SK-N-SH (cell line): ENCODE data around the gene FOXO1. TPM values are rescaled to one million over a fixed set of nuclear protein-coding genes. Genes with fewer than 3 reads are reported as not detected.
A peak's percentile ranks its signal among the peaks of the same experiment; 100 is the strongest.

ENCODE experiments used
- CTCF ChIA-PET: fragments of 300-600, 350-600 bp; formaldehyde crosslinking; extraction: SDS; loops from one replicate; lab custom pipeline; 2021; lab: Yijun Ruan, JAX
- POLR2A ChIA-PET: fragments of 350-600 bp; sonication (Branson Sonifier 250); formaldehyde crosslinking; extraction: SDS; loops from one replicate; lab custom pipeline; 2020; ENCODE audit warnings: antibody characterized with exemption, inconsistent platforms; lab: Yijun Ruan, JAX
- DNase-seq: peaks from one replicate; pipeline ENCODE4 v3.0.0; 2012
- H2AFZ ChIP-seq: fragments of 200-600 bp; sonication (generic); 2 replicates; pipeline ENCODE4 v1.8.1; 2016; ENCODE audit warnings: antibody characterized with exemption, mild to moderate bottlenecking, low read depth
- H3F3A ChIP-seq: fragments of 200-600 bp; sonication (generic); replicated peaks from 2 replicates; pipeline ENCODE3; 2016; ENCODE audit warnings: antibody characterized with exemption, mild to moderate bottlenecking; ENCODE audit not compliant: insufficient read depth
- H3K27ac ChIP-seq, 2 experiments: fragments of 200-500 bp in 1 of 2; fragments of 200-600 bp in 1 of 2; sonication (Bioruptor generic) in 1 of 2; sonication (generic), shearing (Covaris generic) in 1 of 2; 2 replicates each; pipeline versions ENCODE4 v1.5.1 to v1.6.1; 2014 to 2016; ENCODE audit warnings: low read depth in 2 of 2, inconsistent platforms in 1 of 2, low read length in 1 of 2, mild to moderate bottlenecking in 1 of 2, mixed read lengths in 1 of 2
- H3K27me3 ChIP-seq: fragments of 200-600 bp; sonication (generic), shearing (Covaris generic); 2 replicates; pipeline ENCODE4 v1.6.1; 2016; ENCODE audit warnings: mixed run types; ENCODE audit not compliant: insufficient read depth
- H3K36me3 ChIP-seq, 2 experiments: fragments of 200-500 bp in 1 of 2; fragments of 200-600 bp in 1 of 2; sonication (Bioruptor generic) in 1 of 2; sonication (generic) in 1 of 2; replicated peaks in 1 of 2; 2 replicates each; pipeline versions ENCODE3 to v1.5.1; 2014 to 2016; ENCODE audit warnings: low read length in 1 of 2, mild to moderate bottlenecking in 1 of 2; ENCODE audit not compliant: insufficient read depth in 2 of 2, control insufficient read depth in 1 of 2
- H3K4me1 ChIP-seq, 2 experiments: fragments of 200-500 bp in 1 of 2; fragments of 200-600 bp in 1 of 2; sonication (Bioruptor generic) in 1 of 2; sonication (generic), shearing (Covaris generic) in 1 of 2; 2 replicates each; pipeline versions ENCODE4 v1.5.1 to v1.6.1; 2014 to 2016; ENCODE audit warnings: low read depth in 1 of 2, low read length in 1 of 2, mixed run types in 1 of 2; ENCODE audit not compliant: insufficient read depth in 2 of 2, control insufficient read depth in 1 of 2
- H3K4me2 ChIP-seq: fragments of 200-600 bp; sonication (generic), shearing (Covaris generic); 2 replicates; pipeline ENCODE4 v1.6.1; 2017; ENCODE audit warnings: mixed run types
- H3K4me3 ChIP-seq, 2 experiments: fragments of 200-500 bp in 1 of 2; fragments of 200-600 bp in 1 of 2; sonication (Bioruptor generic) in 1 of 2; sonication (generic), shearing (Covaris generic) in 1 of 2; 2 replicates each; pipeline versions ENCODE4 v1.5.1 to v1.8.1; 2014 to 2016; ENCODE audit warnings: low read depth in 2 of 2, inconsistent platforms in 1 of 2, low read length in 1 of 2, mild to moderate bottlenecking in 1 of 2, mixed read lengths in 1 of 2, moderate library complexity in 1 of 2
- H3K79me2 ChIP-seq: fragments of 200-600 bp; sonication (generic); 2 replicates; pipeline ENCODE4 v1.8.1; 2017; ENCODE audit warnings: mild to moderate bottlenecking; ENCODE audit not compliant: insufficient read depth
- H3K9ac ChIP-seq: fragments of 200-600 bp; sonication (generic); 2 replicates; pipeline ENCODE4 v1.6.1; 2017; ENCODE audit warnings: mixed run types
- H3K9me2 ChIP-seq: fragments of 200-600 bp; sonication (generic); 2 replicates; pipeline ENCODE4 v1.6.1; 2017; ENCODE audit warnings: mixed run types
- H3K9me3 ChIP-seq: fragments of 200-600 bp; sonication (generic); 2 replicates; pipeline ENCODE4 v1.6.1; 2017; ENCODE audit warnings: mixed run types, mild to moderate bottlenecking, moderate library complexity
- H4K20me1 ChIP-seq: fragments of 200-600 bp; sonication (generic); 2 replicates; pipeline ENCODE4 v1.6.1; 2017; ENCODE audit warnings: mild to moderate bottlenecking, mixed run types; ENCODE audit not compliant: insufficient read depth
- ELF1 ChIP-seq: IDR thresholded peaks from 2 replicates; pipeline ENCODE4 v1.4.0; 2012
- EP300 ChIP-seq, 2 experiments: IDR thresholded peaks; 2 replicates each; pipeline versions ENCODE4 v1.4.0 to v1.6.1; 2012; ENCODE audit warnings: borderline replicate concordance in 1 of 2, low read depth in 1 of 2, low read length in 1 of 2
- FOSL2 ChIP-seq: IDR thresholded peaks from 2 replicates; pipeline ENCODE4 v1.4.0; 2012; ENCODE audit warnings: low read depth, mild to moderate bottlenecking, moderate library complexity, borderline replicate concordance
- GABPA ChIP-seq: IDR thresholded peaks from 2 replicates; pipeline ENCODE4 v1.4.0; 2012; ENCODE audit warnings: low read depth, mild to moderate bottlenecking
- GATA2 ChIP-seq: sonication (generic); formaldehyde crosslinking; IDR thresholded peaks from 2 replicates; pipeline ENCODE4 v1.5.0; 2020; ENCODE audit warnings: mild to moderate bottlenecking, missing genetic modification reagents
- JUND ChIP-seq: IDR thresholded peaks from 2 replicates; pipeline ENCODE4 v1.4.0; 2012
- MAX ChIP-seq: IDR thresholded peaks from 2 replicates; pipeline ENCODE4 v1.4.0; 2012; ENCODE audit warnings: low read depth
- MXI1 ChIP-seq: IDR thresholded peaks from 2 replicates; pipeline ENCODE4 v1.6.1; 2012; ENCODE audit warnings: mild to moderate bottlenecking, low read depth, low read length, improper control_type of control experiment
- NFIC ChIP-seq: IDR thresholded peaks from 2 replicates; pipeline ENCODE4 v1.4.0; 2012; ENCODE audit warnings: borderline replicate concordance
- NRF1 ChIP-seq: IDR thresholded peaks from 2 replicates; pipeline ENCODE4 v1.6.1; 2012; ENCODE audit warnings: low read depth, mild to moderate bottlenecking, low read length
- PBX3 ChIP-seq: IDR thresholded peaks from 2 replicates; pipeline ENCODE4; 2012
- POLR2AphosphoS5 ChIP-seq: IDR thresholded peaks from 2 replicates; pipeline ENCODE4 v1.6.1; 2012; ENCODE audit warnings: low read depth, low read length
- RFX5 ChIP-seq: IDR thresholded peaks from 2 replicates; pipeline ENCODE4 v1.6.1; 2012; ENCODE audit warnings: mild to moderate bottlenecking, improper control_type of control experiment, low read length
- RXRA ChIP-seq: IDR thresholded peaks from 2 replicates; pipeline ENCODE4 v1.4.0; 2012; ENCODE audit warnings: low read depth, mild to moderate bottlenecking, borderline replicate concordance
- SMC3 ChIP-seq: IDR thresholded peaks from 2 replicates; pipeline ENCODE4 v1.6.1; 2012; ENCODE audit warnings: low read depth, low read length, improper control_type of control experiment
- TCF12 ChIP-seq: IDR thresholded peaks from 2 replicates; pipeline ENCODE4 v1.4.0; 2012
- WGBS: methylation state at CpG from one replicate; pipeline ENCODE4 v1.1.6; 2017; ENCODE audit warnings: low lambda C conversion rate; 5-methylcytosine and 5-hydroxymethylcytosine counted together
- polyA plus RNA-seq, 3 experiments: library from polyadenylated mRNA; depleted of rRNA; stranded (reverse); fragments of >200 nt; gene quantifications; 2 replicates each; pipeline ENCODE4 v1.2.3, GENCODE V29; 2012

FOXO1 gene
- polyA plus RNA-seq, 1 of the 3 experiments (the other 2 are of a cell fraction): 1.8 TPM

GRCh38 chr13:40671956-40672764, 5.7 kb upstream of the FOXO1 start:
- H3K4me1 ChIP-seq: peaks cover 0 to 4% of the 10 kb centered on the region in 2 experiments; a peak in 3 of 4 replicates
- peak; percentile 67 for TF ChIP-seq FOSL2
- TF ChIP-seq POLR2AphosphoS5: peak; percentile 58; the same call in 1 of the 2 replicates
- peak; percentile 31; the same call in 1 of the 2 replicates for TF ChIP-seq RXRA
- peak; percentile 61 for TF ChIP-seq GATA2
- TF ChIP-seq TCF12: peak; percentile 91
- no peak for TF ChIP-seq ELF1
- peak; percentile 77; the same call in 1 of the 2 replicates for TF ChIP-seq MXI1
- no peak for TF ChIP-seq GABPA
- peak; percentile 58 for TF ChIP-seq PBX3
- peak; percentile 83 for TF ChIP-seq NFIC
- TF ChIP-seq JUND: peak; percentile 69
- no peak for TF ChIP-seq NRF1
- no peak for TF ChIP-seq RFX5
- peak in 1 of 2 experiments; percentile 49; a peak in 1 of 4 replicates for TF ChIP-seq EP300 (IDR thresholded peaks at IDR 0.05; ENCODE audit: borderline replicate concordance in 1 of 2, low read depth in 1 of 2, low read length in 1 of 2)
- peak; percentile 64 for TF ChIP-seq MAX
- 67% methylated on average over 1 of the region's 1 CpG for WGBS
- peaks cover 13% of the 10 kb centered on the region for H3F3A ChIP-seq
- no peaks in the 10 kb centered on the region for H3K27me3 ChIP-seq
- H4K20me1 ChIP-seq: no peaks in the 10 kb centered on the region
- H3K36me3 ChIP-seq: no peaks in the 10 kb centered on the region
- H3K79me2 ChIP-seq: no peaks in the 10 kb centered on the region
- DNase-seq: peak; percentile 59
- H3K4me3 ChIP-seq: no peak overlapping the region
- CTCF ChIA-PET: interaction anchor here (0.6 to 2.9 kb wide), 6 partner anchors 9 to 1532 kb away, joined by 3 to 16 read pairs (median 3); no protein-coding TSS in a partner anchor
- peak overlapping the region in 1 of 2 experiments; percentile 43; a peak in 2 of 4 replicates for H3K27ac ChIP-seq
- H3K9me3 ChIP-seq: no peaks in the 10 kb centered on the region
- POLR2A ChIA-PET: no interaction called here
- H3K9me2 ChIP-seq: no peaks in the 10 kb centered on the region
- no peak overlapping the region for H3K4me2 ChIP-seq
- H3K9ac ChIP-seq: no peak overlapping the region
- no peak overlapping the region for H2AFZ ChIP-seq

GRCh38 chr13:40670307-40670706, 3.9 kb upstream of the FOXO1 start:
- Histone ChIP-seq H4K20me1 (no peaks in the 10 kb centered on the region), H3K79me2 (peaks cover 3% of the 10 kb centered on the region; the same call in 1 of the 2 replicates), H3K27ac (no peak overlapping the region), H3K9me3 (no peaks in the 10 kb centered on the region), H3K27me3 (no peaks in the 10 kb centered on the region), H2AFZ (no peak overlapping the region), H3K36me3 (no peaks in the 10 kb centered on the region), H3F3A (peaks cover 13% of the 10 kb centered on the region), H3K9ac (no peak overlapping the region), H3K4me2 (no peak overlapping the region), H3K9me2 (no peaks in the 10 kb centered on the region), H3K4me3 (no peak overlapping the region)
- WGBS: 80% methylated on average over 2 of the region's 2 CpGs
- ChIA-PET POLR2A (no interaction called here), CTCF (interaction anchor here (1.0 kb wide), 1 partner anchor 12 kb away, joined by 3 read pairs; no protein-coding TSS in a partner anchor)
- no peak for DNase-seq
- TF ChIP-seq RXRA (no peak), FOSL2 (no peak), SMC3 (no peak), POLR2AphosphoS5 (no peak), TCF12 (no peak)
- TF ChIP-seq, all 33 proteins: peak for 0
- H3K4me1 ChIP-seq: peaks cover 0 to 7% of the 10 kb centered on the region in 2 experiments; a peak in 3 of 4 replicates
